Astrocyte (in vitro differentiated cells and primary cell): Measurements from ENCODE around the gene CUEDC2. TPM values are rescaled to one million over a fixed set of nuclear protein-coding genes. Genes with fewer than 3 reads are reported as not detected.

Experiments
- DNase-seq: peaks from one replicate; pipeline ENCODE4 v3.0.0-alpha.2; 2010; ENCODE audit warnings: low read depth
- FAIRE-seq: peaks from 2 replicates; lab custom pipeline; 2011; peaks lifted over from hg19 to GRCh38; lab: Jason Lieb, UNC
- H2AFZ ChIP-seq: 2 replicates; pipeline ENCODE4 v1.6.0; 2012; ENCODE audit warnings: low read depth, low read length, inconsistent platforms
- H3K27ac ChIP-seq: 2 replicates; pipeline ENCODE4 v1.5.1; 2011; ENCODE audit warnings: low read depth, low read length, inconsistent platforms
- H3K27me3 ChIP-seq: 2 replicates; pipeline ENCODE4 v1.6.0; 2011; ENCODE audit warnings: low read length, inconsistent platforms; ENCODE audit not compliant: insufficient read depth
- H3K36me3 ChIP-seq: 2 replicates; pipeline ENCODE4 v1.5.1; 2011; ENCODE audit warnings: low read length, inconsistent platforms; ENCODE audit not compliant: insufficient read depth
- H3K4me1 ChIP-seq: 2 replicates; pipeline ENCODE4 v1.5.1; 2011; ENCODE audit warnings: low read length, inconsistent platforms; ENCODE audit not compliant: insufficient read depth
- H3K4me2 ChIP-seq: 2 replicates; pipeline ENCODE4 v1.6.0; 2012; ENCODE audit warnings: low read length, inconsistent platforms
- H3K4me3 ChIP-seq: 2 replicates; pipeline ENCODE4 v1.5.1; 2011; ENCODE audit warnings: low read depth, mild to moderate bottlenecking, low read length, inconsistent platforms; ENCODE audit not compliant: insufficient read depth
- H3K79me2 ChIP-seq: 2 replicates; pipeline ENCODE4 v1.6.0; 2012; ENCODE audit warnings: mild to moderate bottlenecking, low read length, inconsistent platforms; ENCODE audit not compliant: insufficient read depth
- H3K9ac ChIP-seq: 2 replicates; pipeline ENCODE4 v1.6.0; 2012; ENCODE audit warnings: mild to moderate bottlenecking, low read length, inconsistent platforms
- H3K9me3 ChIP-seq: 2 replicates; pipeline ENCODE4 v1.5.1; 2012; ENCODE audit warnings: low read depth, mild to moderate bottlenecking, low read length, inconsistent platforms; ENCODE audit not compliant: insufficient read depth
- H4K20me1 ChIP-seq: 2 replicates; pipeline ENCODE4 v1.6.0; 2012; ENCODE audit warnings: low read length, inconsistent platforms; ENCODE audit not compliant: insufficient read depth
- H3K27ac Mint-ChIP-seq: one replicate; pipeline ENCODE4 v1.8.0; 2021; ENCODE audit warnings: mild to moderate bottlenecking, mixed read lengths; ENCODE audit not compliant: unreplicated experiment
- H3K27me3 Mint-ChIP-seq: one replicate; pipeline ENCODE4 v1.8.0; 2021; ENCODE audit warnings: low read depth, mixed read lengths; ENCODE audit not compliant: unreplicated experiment
- H3K36me3 Mint-ChIP-seq: one replicate; pipeline ENCODE4 v1.8.0; 2021; ENCODE audit warnings: low read depth, mixed read lengths; ENCODE audit not compliant: unreplicated experiment
- H3K4me1 Mint-ChIP-seq: one replicate; pipeline ENCODE4 v1.8.0; 2021; ENCODE audit warnings: low read depth, mixed read lengths; ENCODE audit not compliant: unreplicated experiment
- H3K4me3 Mint-ChIP-seq: one replicate; pipeline ENCODE4 v1.8.0; 2021; ENCODE audit warnings: mild to moderate bottlenecking, moderate library complexity, mixed read lengths; ENCODE audit not compliant: unreplicated experiment
- H3K9me3 Mint-ChIP-seq: one replicate; pipeline ENCODE4 v1.8.0; 2021; ENCODE audit warnings: mild to moderate bottlenecking, mixed read lengths; ENCODE audit not compliant: unreplicated experiment
- EZH2 ChIP-seq: IDR thresholded peaks from 2 replicates; pipeline ENCODE4 v1.6.1; 2012; ENCODE audit warnings: mild to moderate bottlenecking, low read length, inconsistent platforms; ENCODE audit not compliant: insufficient read depth
- total RNA-seq: library from RNA; stranded (reverse); gene quantifications from 2 replicates; pipeline ENCODE4 v1.2.1, GENCODE V29; 2021
- TF ChIP-seq, protein P1 (sequence below): IDR thresholded peaks from 2 replicates; pipeline ENCODE4 v1.5.1; 2011; ENCODE audit warnings: low read depth, mild to moderate bottlenecking, inconsistent platforms, low read length, moderate library complexity; ENCODE audit not compliant: insufficient read depth

The CUEDC2 gene
- total RNA-seq, 1 donor from 2014 or later = 49.1 TPM

DNA sequence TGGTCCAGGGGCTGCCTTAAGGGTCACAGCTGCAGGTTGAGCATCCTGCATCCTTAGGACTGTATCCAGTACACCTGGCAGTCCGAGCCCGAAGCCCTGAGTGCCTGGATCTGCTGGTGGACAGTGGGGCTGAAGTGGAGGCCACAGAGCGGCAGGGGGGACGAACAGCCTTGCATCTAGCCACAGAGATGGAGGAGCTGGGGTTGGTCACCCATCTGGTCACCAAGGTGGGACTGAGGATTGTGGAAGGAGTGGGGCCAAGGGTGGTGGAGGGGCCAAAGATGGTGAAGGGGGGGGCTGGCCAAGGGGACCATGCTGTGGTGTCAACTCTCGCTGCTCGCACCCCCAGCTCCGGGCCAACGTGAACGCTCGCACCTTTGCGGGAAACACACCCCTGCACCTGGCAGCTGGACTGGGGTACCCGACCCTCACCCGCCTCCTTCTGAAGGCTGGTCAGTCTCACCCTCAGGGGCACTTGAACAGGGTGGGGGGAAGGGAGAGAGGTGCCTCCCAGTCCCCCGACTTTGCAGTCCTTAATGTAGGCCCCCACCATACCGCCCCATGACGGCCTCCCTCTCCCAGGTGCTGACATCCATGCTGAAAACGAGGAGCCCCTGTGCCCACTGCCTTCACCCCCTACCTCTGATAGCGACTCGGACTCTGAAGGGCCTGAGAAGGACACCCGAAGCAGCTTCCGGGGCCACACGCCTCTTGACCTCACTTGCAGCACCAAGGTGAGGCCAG lies 31.6 kb downstream of the CUEDC2 start:
- Histone ChIP-seq H2AFZ (no peak overlapping the region), H4K20me1 (peaks cover 12% of the 10 kb centered on the region), H3K79me2 (peaks cover 13% of the 10 kb centered on the region), H3K9me3 (no peaks in the 10 kb centered on the region), H3K9ac (no peak overlapping the region), H3K4me2 (no peak overlapping the region), H3K4me1 (peaks cover 28% of the 10 kb centered on the region), H3K36me3 (no peaks in the 10 kb centered on the region), H3K4me3 (no peak overlapping the region), H3K27ac (no peak overlapping the region), H3K27me3 (no peaks in the 10 kb centered on the region)
- Mint-ChIP-seq H3K27me3 (no peaks in the 10 kb centered on the region), H3K36me3 (peaks cover 6% of the 10 kb centered on the region), H3K4me3 (no peak overlapping the region), H3K27ac (peak overlapping the region; percentile 66), H3K4me1 (peaks cover 30% of the 10 kb centered on the region), H3K9me3 (no peaks in the 10 kb centered on the region)
- DNase-seq = no peak
- TF ChIP-seq, protein P1, sequence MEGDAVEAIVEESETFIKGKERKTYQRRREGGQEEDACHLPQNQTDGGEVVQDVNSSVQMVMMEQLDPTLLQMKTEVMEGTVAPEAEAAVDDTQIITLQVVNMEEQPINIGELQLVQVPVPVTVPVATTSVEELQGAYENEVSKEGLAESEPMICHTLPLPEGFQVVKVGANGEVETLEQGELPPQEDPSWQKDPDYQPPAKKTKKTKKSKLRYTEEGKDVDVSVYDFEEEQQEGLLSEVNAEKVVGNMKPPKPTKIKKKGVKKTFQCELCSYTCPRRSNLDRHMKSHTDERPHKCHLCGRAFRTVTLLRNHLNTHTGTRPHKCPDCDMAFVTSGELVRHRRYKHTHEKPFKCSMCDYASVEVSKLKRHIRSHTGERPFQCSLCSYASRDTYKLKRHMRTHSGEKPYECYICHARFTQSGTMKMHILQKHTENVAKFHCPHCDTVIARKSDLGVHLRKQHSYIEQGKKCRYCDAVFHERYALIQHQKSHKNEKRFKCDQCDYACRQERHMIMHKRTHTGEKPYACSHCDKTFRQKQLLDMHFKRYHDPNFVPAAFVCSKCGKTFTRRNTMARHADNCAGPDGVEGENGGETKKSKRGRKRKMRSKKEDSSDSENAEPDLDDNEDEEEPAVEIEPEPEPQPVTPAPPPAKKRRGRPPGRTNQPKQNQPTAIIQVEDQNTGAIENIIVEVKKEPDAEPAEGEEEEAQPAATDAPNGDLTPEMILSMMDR = no peak
- no peak for TF ChIP-seq EZH2
- FAIRE-seq = no peak

DNA sequence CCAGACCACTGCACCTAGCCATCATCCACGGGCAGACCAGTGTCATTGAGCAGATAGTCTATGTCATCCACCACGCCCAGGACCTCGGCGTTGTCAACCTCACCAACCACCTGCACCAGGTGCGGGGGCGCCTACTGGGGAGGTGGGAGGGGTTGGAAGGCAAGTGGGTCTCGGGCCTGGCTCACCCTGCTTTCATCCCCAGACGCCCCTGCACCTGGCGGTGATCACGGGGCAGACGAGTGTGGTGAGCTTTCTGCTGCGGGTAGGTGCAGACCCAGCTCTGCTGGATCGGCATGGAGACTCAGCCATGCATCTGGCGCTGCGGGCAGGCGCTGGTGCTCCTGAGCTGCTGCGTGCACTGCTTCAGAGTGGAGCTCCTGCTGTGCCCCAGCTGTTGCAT lies 32.3 kb downstream of the CUEDC2 start:
- Histone ChIP-seq H3K9me3 (no peaks in the 10 kb centered on the region), H3K36me3 (no peaks in the 10 kb centered on the region), H3K79me2 (peaks cover 13% of the 10 kb centered on the region), H4K20me1 (peaks cover 12% of the 10 kb centered on the region), H3K9ac (peak overlapping the region; percentile 75), H3K4me1 (peaks cover 28% of the 10 kb centered on the region), H3K4me3 (no peak overlapping the region), H2AFZ (no peak overlapping the region), H3K27ac (no peak overlapping the region), H3K27me3 (no peaks in the 10 kb centered on the region), H3K4me2 (peak overlapping the region; percentile 87)
- peak overlapping the region; percentile 66 for H3K27ac Mint-ChIP-seq
- TF ChIP-seq, protein P1 = no peak
- no peak for TF ChIP-seq EZH2
- peaks cover 30% of the 10 kb centered on the region for H3K4me1 Mint-ChIP-seq
- no peaks in the 10 kb centered on the region for H3K9me3 Mint-ChIP-seq
- no peaks in the 10 kb centered on the region for H3K27me3 Mint-ChIP-seq
- no peak overlapping the region for H3K4me3 Mint-ChIP-seq
- DNase-seq (no peak), FAIRE-seq (no peak)
- H3K36me3 Mint-ChIP-seq = peaks cover 6% of the 10 kb centered on the region
